Measurements from ENCODE around the gene GNGT2.

DNA sequence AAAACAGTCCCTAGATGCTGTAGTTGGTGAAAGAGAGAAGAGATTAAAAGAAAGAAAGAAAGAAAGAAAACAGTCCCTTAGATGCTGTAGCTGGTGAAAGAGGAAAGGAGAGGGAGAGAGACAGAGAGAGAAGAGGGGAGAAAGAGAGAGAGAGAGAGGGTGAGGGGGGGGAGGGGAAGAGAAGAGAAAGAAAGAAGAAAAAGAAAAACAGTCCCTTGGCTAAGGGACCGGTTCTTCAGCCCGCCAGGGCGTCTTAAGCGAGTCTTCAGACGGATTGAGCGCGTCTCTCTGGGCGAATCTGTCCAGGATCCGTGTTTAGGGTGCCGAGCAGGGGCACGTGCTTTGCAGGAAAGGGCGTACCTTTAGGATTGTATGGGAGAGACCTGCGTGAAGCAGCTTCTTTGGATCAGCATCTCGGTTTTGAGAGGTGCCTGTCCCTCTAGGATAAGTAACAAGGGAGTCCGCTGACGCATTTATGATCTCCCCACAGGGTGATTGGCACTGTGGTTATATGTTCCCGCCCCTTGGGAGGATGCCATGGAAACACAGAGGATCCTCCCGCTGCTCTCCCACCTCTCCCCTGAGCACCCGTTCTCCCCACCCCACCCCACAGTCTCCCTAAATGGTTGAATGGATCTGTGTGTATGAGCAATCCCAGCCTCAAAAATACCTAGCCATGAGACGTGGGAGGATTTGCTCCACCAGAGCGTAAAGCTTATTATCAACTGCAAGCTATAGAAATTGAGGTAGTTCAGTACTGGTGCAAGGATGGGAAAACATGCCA is 16.7 kb downstream of the GNGT2 start:
- TF ChIP-seq, protein P1, sequence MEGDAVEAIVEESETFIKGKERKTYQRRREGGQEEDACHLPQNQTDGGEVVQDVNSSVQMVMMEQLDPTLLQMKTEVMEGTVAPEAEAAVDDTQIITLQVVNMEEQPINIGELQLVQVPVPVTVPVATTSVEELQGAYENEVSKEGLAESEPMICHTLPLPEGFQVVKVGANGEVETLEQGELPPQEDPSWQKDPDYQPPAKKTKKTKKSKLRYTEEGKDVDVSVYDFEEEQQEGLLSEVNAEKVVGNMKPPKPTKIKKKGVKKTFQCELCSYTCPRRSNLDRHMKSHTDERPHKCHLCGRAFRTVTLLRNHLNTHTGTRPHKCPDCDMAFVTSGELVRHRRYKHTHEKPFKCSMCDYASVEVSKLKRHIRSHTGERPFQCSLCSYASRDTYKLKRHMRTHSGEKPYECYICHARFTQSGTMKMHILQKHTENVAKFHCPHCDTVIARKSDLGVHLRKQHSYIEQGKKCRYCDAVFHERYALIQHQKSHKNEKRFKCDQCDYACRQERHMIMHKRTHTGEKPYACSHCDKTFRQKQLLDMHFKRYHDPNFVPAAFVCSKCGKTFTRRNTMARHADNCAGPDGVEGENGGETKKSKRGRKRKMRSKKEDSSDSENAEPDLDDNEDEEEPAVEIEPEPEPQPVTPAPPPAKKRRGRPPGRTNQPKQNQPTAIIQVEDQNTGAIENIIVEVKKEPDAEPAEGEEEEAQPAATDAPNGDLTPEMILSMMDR (tag by site-specific recombination; IDR thresholded peaks at IDR 0.05) = no peak
- TF ChIP-seq, protein P2, sequence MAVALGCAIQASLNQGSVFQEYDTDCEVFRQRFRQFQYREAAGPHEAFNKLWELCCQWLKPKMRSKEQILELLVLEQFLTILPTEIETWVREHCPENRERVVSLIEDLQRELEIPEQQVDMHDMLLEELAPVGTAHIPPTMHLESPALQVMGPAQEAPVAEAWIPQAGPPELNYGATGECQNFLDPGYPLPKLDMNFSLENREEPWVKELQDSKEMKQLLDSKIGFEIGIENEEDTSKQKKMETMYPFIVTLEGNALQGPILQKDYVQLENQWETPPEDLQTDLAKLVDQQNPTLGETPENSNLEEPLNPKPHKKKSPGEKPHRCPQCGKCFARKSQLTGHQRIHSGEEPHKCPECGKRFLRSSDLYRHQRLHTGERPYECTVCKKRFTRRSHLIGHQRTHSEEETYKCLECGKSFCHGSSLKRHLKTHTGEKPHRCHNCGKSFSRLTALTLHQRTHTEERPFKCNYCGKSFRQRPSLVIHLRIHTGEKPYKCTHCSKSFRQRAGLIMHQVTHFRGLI (tag by site-specific recombination; IDR thresholded peaks at IDR 0.05) = no peak
- TF ChIP-seq ZEB2 (tag by site-specific recombination; IDR thresholded peaks at IDR 0.05) = no peak
- TF ChIP-seq ZNF585B (tag by site-specific recombination; IDR thresholded peaks at IDR 0.05) = no peak; the same call in 1 of the 2 replicates
- TF ChIP-seq, protein P3, sequence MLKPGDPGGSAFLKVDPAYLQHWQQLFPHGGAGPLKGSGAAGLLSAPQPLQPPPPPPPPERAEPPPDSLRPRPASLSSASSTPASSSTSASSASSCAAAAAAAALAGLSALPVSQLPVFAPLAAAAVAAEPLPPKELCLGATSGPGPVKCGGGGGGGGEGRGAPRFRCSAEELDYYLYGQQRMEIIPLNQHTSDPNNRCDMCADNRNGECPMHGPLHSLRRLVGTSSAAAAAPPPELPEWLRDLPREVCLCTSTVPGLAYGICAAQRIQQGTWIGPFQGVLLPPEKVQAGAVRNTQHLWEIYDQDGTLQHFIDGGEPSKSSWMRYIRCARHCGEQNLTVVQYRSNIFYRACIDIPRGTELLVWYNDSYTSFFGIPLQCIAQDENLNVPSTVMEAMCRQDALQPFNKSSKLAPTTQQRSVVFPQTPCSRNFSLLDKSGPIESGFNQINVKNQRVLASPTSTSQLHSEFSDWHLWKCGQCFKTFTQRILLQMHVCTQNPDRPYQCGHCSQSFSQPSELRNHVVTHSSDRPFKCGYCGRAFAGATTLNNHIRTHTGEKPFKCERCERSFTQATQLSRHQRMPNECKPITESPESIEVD (tag by site-specific recombination; IDR thresholded peaks at IDR 0.05) = no peak
- no peak for TF ChIP-seq ZNF600 (tag by site-specific recombination; IDR thresholded peaks at IDR 0.05)
- no peak for TF ChIP-seq ZNF274 (IDR thresholded peaks at IDR 0.05; ENCODE audit: low read length)
- TF ChIP-seq ZNF274 (tag by site-specific recombination; IDR thresholded peaks at IDR 0.05; ENCODE audit: borderline replicate concordance) = no peak

Data from HEK293 (cell line).